ENCODE measurements around the gene KLK5. TPM values are rescaled to one million over a fixed set of nuclear protein-coding genes. Genes with fewer than 3 reads are reported as not detected.

KLK5 gene
- total RNA-seq: not detected

- no peak within 1 kb of the TSS for H3K27ac ChIP-seq (replicated peaks in 1 of 4)
- no peak within 1 kb of the TSS for H3K4me3 ChIP-seq
- intact Hi-C loops (cut with DNase I): no loop called here
- H3K9me3 ChIP-seq: no peaks in the 10 kb centered on the region
- TF ChIP-seq EP300 (IDR thresholded peaks at IDR 0.05) (no peak), CTCF (IDR thresholded peaks at IDR 0.05) (no peak), POLR2A (IDR thresholded peaks at IDR 0.05; ENCODE audit: low read depth) (no peak), POLR2AphosphoS5 (IDR thresholded peaks at IDR 0.05) (no peak)
- peaks cover 0 to 72% (median 0%) of the 10 kb centered on the region in 4 donors for H3K27me3 ChIP-seq
- H3K36me3 ChIP-seq: no peaks in the 10 kb centered on the region
- WGBS: 22% methylated on average over 7 of the region's 7 CpGs
- no peaks in the 10 kb centered on the region for H3K4me1 ChIP-seq
- DNase-seq (ENCODE audit: extremely low spot score): no peak
Measured at GRCh38 chr19:50952910-50953309, at the start of gene KLK5. TSS of gene KLK5 (minus strand) at chr19:50953038. CDS start at chr19:50952657, 381 bp downstream.

- H3K27me3 ChIP-seq: peaks cover 0 to 91% (median 15%) of the 10 kb centered on the region in 4 donors
- DNase-seq (ENCODE audit: extremely low spot score): no peak
- H3K4me3 ChIP-seq: no peak overlapping the region
- no peak overlapping the region for H3K27ac ChIP-seq (replicated peaks in 1 of 4)
- intact Hi-C loops (cut with DNase I): no loop called here
- H3K4me1 ChIP-seq: no peaks in the 10 kb centered on the region
- H3K36me3 ChIP-seq: no peaks in the 10 kb centered on the region
- 28% methylated on average over 12 of the region's 12 CpGs for WGBS
- H3K9me3 ChIP-seq: no peaks in the 10 kb centered on the region
- TF ChIP-seq CTCF (IDR thresholded peaks at IDR 0.05) (no peak), EP300 (IDR thresholded peaks at IDR 0.05) (no peak), POLR2A (IDR thresholded peaks at IDR 0.05; ENCODE audit: low read depth) (no peak), POLR2AphosphoS5 (IDR thresholded peaks at IDR 0.05) (no peak)
Measured at GRCh38 chr19:51002089-51002532, 49.3 kb upstream of the KLK5 start.

- 25% methylated on average over 7 of the region's 7 CpGs for WGBS
- H3K36me3 ChIP-seq: no peaks in the 10 kb centered on the region
- no peak within 1 kb of the TSS for H3K4me3 ChIP-seq
- H3K4me1 ChIP-seq: no peaks in the 10 kb centered on the region
- TF ChIP-seq EP300 (IDR thresholded peaks at IDR 0.05) (no peak), POLR2A (IDR thresholded peaks at IDR 0.05; ENCODE audit: low read depth) (no peak), CTCF (IDR thresholded peaks at IDR 0.05) (no peak), POLR2AphosphoS5 (IDR thresholded peaks at IDR 0.05) (no peak)
- no peaks in the 10 kb centered on the region for H3K9me3 ChIP-seq
- intact Hi-C loops (cut with DNase I): no loop called here
- H3K27ac ChIP-seq (replicated peaks in 1 of 4): no peak within 1 kb of the TSS
- DNase-seq (ENCODE audit: extremely low spot score): no peak
- H3K27me3 ChIP-seq: peaks cover 0 to 85% (median 15%) of the 10 kb centered on the region in 4 donors
Measured at GRCh38 chr19:51001515-51001914, 48.7 kb upstream of the KLK5 start, which contains the start of gene KLK8. TSS of gene KLK8 (minus strand) at chr19:51001604. CDS start at chr19:51001167, 437 bp downstream.

- Histone ChIP-seq H3K36me3 (no peaks in the 10 kb centered on the region), H3K9me3 (no peaks in the 10 kb centered on the region), H3K4me3 (no peak overlapping the region), H3K27me3 (peaks cover 0 to 80% (median 15%) of the 10 kb centered on the region in 4 donors), H3K4me1 (no peaks in the 10 kb centered on the region), H3K27ac (replicated peaks in 1 of 4) (no peak overlapping the region)
- intact Hi-C loops (cut with DNase I): no loop called here
- WGBS: 48% methylated on average over 11 of the region's 16 CpGs
- no peak for TF ChIP-seq CTCF (IDR thresholded peaks at IDR 0.05)
- TF ChIP-seq EP300 (IDR thresholded peaks at IDR 0.05): no peak
- no peak for TF ChIP-seq POLR2A (IDR thresholded peaks at IDR 0.05; ENCODE audit: low read depth)
- no peak for TF ChIP-seq POLR2AphosphoS5 (IDR thresholded peaks at IDR 0.05)
- DNase-seq (ENCODE audit: extremely low spot score): no peak
Measured at GRCh38 chr19:51000981-51001380, 48.1 kb upstream of the KLK5 start.

GRCh38 chr19:51000426-51000825, 47.6 kb upstream of the KLK5 start:
- H3K27ac ChIP-seq (replicated peaks in 1 of 4): no peak overlapping the region
- DNase-seq (ENCODE audit: extremely low spot score): no peak
- TF ChIP-seq EP300 (IDR thresholded peaks at IDR 0.05) (no peak), POLR2A (IDR thresholded peaks at IDR 0.05; ENCODE audit: low read depth) (no peak), POLR2AphosphoS5 (IDR thresholded peaks at IDR 0.05) (no peak), CTCF (IDR thresholded peaks at IDR 0.05) (no peak)
- 90% methylated on average over 5 of the region's 10 CpGs for WGBS
- peaks cover 0 to 78% (median 15%) of the 10 kb centered on the region in 4 donors for H3K27me3 ChIP-seq
- intact Hi-C loops (cut with DNase I): no loop called here
- no peaks in the 10 kb centered on the region for H3K4me1 ChIP-seq
- no peaks in the 10 kb centered on the region for H3K9me3 ChIP-seq
- H3K4me3 ChIP-seq: no peak overlapping the region
- H3K36me3 ChIP-seq: no peaks in the 10 kb centered on the region

Measured in esophagus muscularis mucosa (tissue), 4 donors.